ENCODE measurements around the gene TEX12. TPM values are rescaled to one million over a fixed set of nuclear protein-coding genes. Genes with fewer than 3 reads are reported as not detected.
A peak's percentile ranks its signal among the peaks of the same experiment; 100 is the strongest.

The TEX12 gene
- total RNA-seq, 1 donor from 2014 or later = not detected

DNA sequence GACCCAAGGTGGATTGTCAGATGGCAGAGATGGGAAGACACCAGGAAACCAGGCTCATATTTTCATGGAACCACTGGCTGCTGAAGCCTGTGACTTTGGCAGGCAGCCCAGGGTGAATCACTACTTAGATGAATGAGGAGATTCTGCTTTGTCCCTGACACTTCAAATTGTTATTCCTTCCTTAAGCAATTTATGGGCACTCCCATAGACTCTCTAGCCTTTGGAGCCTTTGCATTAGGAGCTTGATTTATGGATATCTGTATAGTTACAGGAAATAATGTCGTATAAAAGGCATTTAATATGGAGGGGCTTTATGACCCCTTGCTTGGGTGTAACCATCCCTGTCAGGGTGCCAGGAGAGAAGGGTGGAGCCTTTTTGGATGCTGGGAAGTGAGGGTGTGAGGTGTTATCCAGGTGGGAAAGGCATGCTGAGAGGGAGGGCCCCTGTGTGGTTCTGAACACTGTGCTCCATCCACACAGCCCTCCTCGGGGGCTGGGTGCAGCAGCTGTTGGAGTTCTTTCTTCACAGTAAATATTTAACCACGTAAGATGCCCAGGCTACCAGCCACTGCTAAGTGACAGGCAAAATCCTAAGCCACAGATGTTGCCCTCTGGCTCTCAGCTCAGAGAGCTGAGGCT, 38.6 kb upstream of the TEX12 start:
- Histone ChIP-seq H3K4me3 (no peak overlapping the region), H3K9me3 (no peaks in the 10 kb centered on the region), H3K36me3 (no peaks in the 10 kb centered on the region), H3K4me1 (peaks cover 12% of the 10 kb centered on the region), H3K27me3 (no peaks in the 10 kb centered on the region), H3K27ac (no peak overlapping the region)
- intact Hi-C loops (cut with DNase I) = no loop called here
- no peak for DNase-seq (ENCODE audit: extremely low spot score in 2 of 2)
- no peak for TF ChIP-seq POLR2A (IDR thresholded peaks at IDR 0.05)
- peak in 1 of 2 donors; percentile 47 for TF ChIP-seq POLR2AphosphoS5 (IDR thresholded peaks at IDR 0.05; ENCODE audit: insufficient read depth in 1 of 2, low read depth in 1 of 2)

DNA sequence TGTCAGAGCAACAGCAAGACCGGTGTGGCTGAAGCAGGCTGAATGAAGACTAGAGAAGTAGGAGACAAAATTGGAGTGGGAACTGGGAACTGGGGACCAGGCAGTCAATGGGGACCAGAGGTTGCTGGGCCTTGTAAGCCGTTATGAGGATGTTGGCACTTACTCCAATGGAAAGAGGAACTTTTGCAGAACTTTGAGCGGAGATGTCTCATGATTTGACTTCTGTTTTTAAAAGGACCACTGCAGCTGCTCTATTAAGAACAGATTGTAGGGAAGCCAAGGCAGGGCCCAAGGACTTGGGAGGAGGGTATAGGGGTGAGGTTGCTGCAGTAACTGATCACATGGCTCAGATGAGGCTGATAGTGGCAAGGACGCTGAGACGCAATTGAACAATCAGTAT, 37.5 kb upstream of the TEX12 start:
- no peak overlapping the region for H3K4me3 ChIP-seq
- no peak overlapping the region for H3K27ac ChIP-seq
- TF ChIP-seq POLR2AphosphoS5 (IDR thresholded peaks at IDR 0.05; ENCODE audit: insufficient read depth in 1 of 2, low read depth in 1 of 2) = no peak
- TF ChIP-seq, protein P1, sequence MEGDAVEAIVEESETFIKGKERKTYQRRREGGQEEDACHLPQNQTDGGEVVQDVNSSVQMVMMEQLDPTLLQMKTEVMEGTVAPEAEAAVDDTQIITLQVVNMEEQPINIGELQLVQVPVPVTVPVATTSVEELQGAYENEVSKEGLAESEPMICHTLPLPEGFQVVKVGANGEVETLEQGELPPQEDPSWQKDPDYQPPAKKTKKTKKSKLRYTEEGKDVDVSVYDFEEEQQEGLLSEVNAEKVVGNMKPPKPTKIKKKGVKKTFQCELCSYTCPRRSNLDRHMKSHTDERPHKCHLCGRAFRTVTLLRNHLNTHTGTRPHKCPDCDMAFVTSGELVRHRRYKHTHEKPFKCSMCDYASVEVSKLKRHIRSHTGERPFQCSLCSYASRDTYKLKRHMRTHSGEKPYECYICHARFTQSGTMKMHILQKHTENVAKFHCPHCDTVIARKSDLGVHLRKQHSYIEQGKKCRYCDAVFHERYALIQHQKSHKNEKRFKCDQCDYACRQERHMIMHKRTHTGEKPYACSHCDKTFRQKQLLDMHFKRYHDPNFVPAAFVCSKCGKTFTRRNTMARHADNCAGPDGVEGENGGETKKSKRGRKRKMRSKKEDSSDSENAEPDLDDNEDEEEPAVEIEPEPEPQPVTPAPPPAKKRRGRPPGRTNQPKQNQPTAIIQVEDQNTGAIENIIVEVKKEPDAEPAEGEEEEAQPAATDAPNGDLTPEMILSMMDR (IDR thresholded peaks at IDR 0.05) = no peak
- TF ChIP-seq POLR2A (IDR thresholded peaks at IDR 0.05) = no peak
- no peaks in the 10 kb centered on the region for H3K27me3 ChIP-seq
- H3K4me1 ChIP-seq = peaks cover 12% of the 10 kb centered on the region
- intact Hi-C loops (cut with DNase I) = no loop called here
- no peak for DNase-seq (ENCODE audit: extremely low spot score in 2 of 2)
- no peaks in the 10 kb centered on the region for H3K9me3 ChIP-seq
- no peaks in the 10 kb centered on the region for H3K36me3 ChIP-seq

DNA sequence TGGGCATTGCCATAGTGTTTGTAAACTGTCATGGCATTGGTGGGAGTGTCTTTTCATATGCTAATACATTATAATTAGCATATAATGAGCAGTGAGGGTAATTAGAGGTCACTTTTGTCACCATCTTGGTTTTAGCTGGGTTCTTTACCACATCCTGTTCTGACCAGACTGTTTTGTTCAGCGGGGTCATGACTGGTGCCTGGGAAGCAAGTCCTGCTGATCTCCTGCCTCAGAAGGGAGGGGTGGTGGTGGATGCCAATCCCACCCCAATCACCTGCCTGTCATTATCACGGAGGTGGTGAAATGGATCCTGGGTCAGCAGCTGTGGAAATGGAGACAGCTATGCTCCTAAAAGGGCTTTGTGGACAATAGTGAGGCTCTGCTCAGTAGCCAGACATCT, 34.4 kb upstream of the TEX12 start:
- no peaks in the 10 kb centered on the region for H3K36me3 ChIP-seq
- no peak overlapping the region for H3K27ac ChIP-seq

DNA sequence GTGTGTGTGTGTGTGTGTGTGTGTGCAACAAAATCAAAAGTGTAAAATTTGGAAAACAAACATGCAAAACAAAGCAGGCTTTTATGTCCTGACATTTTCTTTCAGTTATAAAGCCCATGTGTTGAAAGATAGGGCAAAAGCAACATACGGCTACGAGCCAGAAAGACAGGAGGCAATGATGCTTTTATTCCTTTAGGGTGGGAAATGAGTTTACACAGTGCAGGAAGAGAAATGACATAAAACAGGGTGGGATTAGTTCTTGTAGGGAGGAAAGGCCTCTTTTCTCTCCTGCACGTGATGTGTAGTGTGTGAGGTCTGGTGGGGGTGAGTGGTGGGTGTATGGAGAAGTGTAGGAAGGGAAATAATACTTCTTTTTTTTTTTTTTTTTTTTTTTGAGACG, 32.7 kb upstream of the TEX12 start:
- Histone ChIP-seq H3K4me1 (peaks cover 5% of the 10 kb centered on the region), H3K27me3 (no peaks in the 10 kb centered on the region), H3K9me3 (no peaks in the 10 kb centered on the region), H3K4me3 (no peak overlapping the region), H3K36me3 (no peaks in the 10 kb centered on the region), H3K27ac (no peak overlapping the region)
- TF ChIP-seq POLR2AphosphoS5 (IDR thresholded peaks at IDR 0.05; ENCODE audit: insufficient read depth in 1 of 2, low read depth in 1 of 2) (no peak), POLR2A (IDR thresholded peaks at IDR 0.05) (no peak)
- TF ChIP-seq, protein P1 (IDR thresholded peaks at IDR 0.05) = no peak
- no peak for DNase-seq (ENCODE audit: extremely low spot score in 2 of 2)
- intact Hi-C loops (cut with DNase I) = no loop called here

More for the DNA sequence above, 34.4 kb upstream of the TEX12 start:
- TF ChIP-seq POLR2AphosphoS5 (IDR thresholded peaks at IDR 0.05; ENCODE audit: insufficient read depth in 1 of 2, low read depth in 1 of 2) (no peak), POLR2A (IDR thresholded peaks at IDR 0.05) (no peak)
- TF ChIP-seq, protein P1 (IDR thresholded peaks at IDR 0.05) = no peak
- intact Hi-C loops (cut with DNase I) = no loop called here
- no peak for DNase-seq (ENCODE audit: extremely low spot score in 2 of 2)
- Histone ChIP-seq H3K4me1 (peaks cover 12% of the 10 kb centered on the region), H3K27me3 (no peaks in the 10 kb centered on the region), H3K9me3 (no peaks in the 10 kb centered on the region), H3K4me3 (no peak overlapping the region)

DNA sequence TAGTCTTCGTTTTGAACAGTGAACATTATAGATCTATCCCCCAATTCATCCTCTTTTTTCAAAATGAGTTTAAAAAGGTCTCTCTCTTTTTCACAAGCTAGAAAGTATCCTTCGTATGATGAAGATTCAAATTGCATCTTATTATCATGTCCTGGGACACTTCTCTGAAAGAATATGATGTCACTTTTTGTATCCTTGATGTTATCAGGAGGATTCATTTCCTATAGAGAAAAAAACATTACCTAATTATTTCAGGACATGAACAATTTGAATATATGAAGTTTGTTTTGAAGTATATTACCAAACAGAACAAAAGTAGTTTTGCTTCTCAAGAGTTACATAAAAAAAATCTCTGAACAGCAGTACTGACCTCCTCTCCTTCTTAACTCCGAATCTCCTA, 23.6 kb upstream of the TEX12 start:
- TF ChIP-seq POLR2A (IDR thresholded peaks at IDR 0.05) = no peak
- TF ChIP-seq, protein P1 (IDR thresholded peaks at IDR 0.05) = no peak
- no peak for TF ChIP-seq POLR2AphosphoS5 (IDR thresholded peaks at IDR 0.05; ENCODE audit: insufficient read depth in 1 of 2, low read depth in 1 of 2)
- H3K9me3 ChIP-seq = no peaks in the 10 kb centered on the region
- peaks cover 0 to 10% of the 10 kb centered on the region in 2 donors for H3K36me3 ChIP-seq
- DNase-seq (ENCODE audit: extremely low spot score in 2 of 2) = no peak
- intact Hi-C loops (cut with DNase I) = no loop called here
- no peaks in the 10 kb centered on the region for H3K4me1 ChIP-seq
- H3K27me3 ChIP-seq = no peaks in the 10 kb centered on the region
- H3K27ac ChIP-seq = no peak overlapping the region
- H3K4me3 ChIP-seq = no peak overlapping the region

All from vagina (tissue), 2 donors.